Stimulated activated CD8-positive, alpha-beta memory T cell treated with anti-CD3 and anti-CD28 coated beads, Interleukin-12 subunit alpha, Interleukin-12 subunit beta, amount 100 ng/mL, for 24 hours (primary cell): Measurements from ENCODE around the gene SF3B3.

Experiments
- DNase-seq: peaks from one replicate; pipeline ENCODE4 v3.0.0-alpha.2; 2020; ENCODE audit errors: extremely low read depth

The SF3B3 gene

GRCh38 chr16:70589998-70590471 is 66.4 kb downstream of the SF3B3 start:
- DNase-seq = no peak

DNA sequence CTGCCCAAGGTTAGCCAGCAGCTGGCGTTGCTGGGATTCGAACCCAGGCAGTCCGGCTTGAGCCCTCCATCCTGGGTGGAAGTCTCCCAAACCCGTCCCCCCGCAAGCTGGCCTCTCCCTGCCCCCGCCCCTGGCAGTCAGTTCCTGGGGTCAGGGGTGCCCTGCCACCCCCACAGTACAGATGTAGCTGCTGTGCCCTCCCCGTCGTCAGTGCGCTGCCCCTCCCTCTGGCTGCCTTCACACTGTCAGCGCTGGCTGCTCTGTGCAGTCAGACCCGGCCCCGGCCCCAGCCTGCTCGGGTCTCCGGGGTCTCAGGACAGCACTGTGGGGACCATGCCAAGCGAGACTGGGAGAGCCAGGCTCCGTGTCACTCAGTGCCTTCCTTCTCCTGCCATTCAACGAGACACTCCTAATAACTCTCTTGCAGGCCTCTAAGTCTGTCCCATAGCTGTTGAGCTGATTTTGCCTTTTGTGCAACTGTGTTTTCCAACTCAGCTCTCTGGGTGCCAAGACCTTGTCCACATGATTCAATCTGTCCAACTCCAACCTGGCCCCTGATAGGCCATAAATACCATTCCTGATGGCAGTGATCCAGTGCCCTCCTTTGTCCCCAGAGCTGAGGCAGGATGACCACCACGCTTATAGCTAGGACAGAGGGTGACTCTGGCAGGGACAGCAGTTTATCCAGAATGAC is 67.3 kb downstream of the SF3B3 start:
- no peak for DNase-seq

DNA sequence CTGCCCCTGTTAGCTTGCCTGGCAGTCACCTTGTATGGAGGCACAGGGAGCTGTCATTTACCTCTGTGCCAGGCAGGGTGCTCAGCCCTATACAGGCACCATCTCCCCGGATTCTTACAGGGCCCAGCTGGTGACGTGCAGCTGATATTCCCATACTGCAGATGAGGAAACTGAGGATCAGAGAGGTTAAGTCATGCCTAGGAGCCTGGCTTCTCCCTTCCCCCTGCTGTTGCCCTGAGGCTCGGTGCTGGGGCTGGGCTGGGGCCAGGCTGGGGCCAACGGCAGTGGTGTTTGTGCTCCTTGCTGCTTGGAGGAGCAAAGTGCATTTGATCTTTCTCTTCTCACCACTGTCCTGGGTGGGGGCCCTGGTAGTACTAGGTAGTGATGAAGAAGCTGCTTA is 68.0 kb downstream of the SF3B3 start:
- no peak for DNase-seq

DNA sequence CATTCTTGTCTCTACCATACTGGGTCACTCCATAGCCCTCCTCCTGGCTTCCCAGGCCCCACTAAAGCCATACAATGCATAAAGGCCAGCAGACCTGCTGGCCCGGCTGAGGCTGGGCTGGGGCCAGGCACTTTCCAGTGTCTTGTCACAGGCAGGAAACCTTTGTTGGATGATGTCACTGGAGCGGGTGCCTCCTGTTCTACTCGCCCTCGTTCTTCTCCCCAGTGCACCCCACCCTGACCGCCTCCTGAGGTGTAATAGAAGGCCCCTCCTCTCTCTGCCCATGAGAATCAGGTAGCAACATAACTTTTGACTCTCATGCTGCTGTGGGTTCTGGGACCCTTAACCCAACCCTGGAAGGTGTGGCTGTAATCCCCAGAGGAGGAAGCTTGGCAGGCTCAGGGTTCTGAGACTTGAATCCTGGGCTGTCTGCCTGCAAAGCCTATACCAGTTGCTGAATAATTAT is 68.5 kb downstream of the SF3B3 start:
- DNase-seq = no peak

GRCh38 chr16:70593544-70593943 is 69.9 kb downstream of the SF3B3 start:
- DNase-seq = no peak

DNA sequence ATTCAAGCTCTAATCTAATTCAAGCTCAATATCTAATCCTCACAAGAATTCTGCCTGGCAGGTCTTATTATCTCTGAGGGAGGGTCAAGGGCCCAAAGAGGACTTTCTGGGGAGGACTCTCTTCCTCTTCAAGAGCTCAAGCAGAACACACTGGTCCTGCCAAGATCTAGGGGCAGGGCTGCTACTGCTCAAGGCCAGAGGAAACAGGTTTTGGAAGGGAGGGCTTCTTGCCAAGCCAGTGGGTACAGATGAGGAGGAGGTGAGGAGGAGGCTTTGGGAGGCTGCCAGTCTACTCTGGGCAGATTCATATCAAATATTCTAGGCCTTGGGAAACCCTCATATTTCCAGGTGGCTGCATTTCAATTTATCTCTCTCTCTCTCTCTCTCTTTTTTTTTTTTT is 71.0 kb downstream of the SF3B3 start:
- DNase-seq = no peak

- no peak for DNase-seq
These were observed 73.7 kb downstream of the SF3B3 start for GRCh38 chr16:70597135-70597835.

DNA sequence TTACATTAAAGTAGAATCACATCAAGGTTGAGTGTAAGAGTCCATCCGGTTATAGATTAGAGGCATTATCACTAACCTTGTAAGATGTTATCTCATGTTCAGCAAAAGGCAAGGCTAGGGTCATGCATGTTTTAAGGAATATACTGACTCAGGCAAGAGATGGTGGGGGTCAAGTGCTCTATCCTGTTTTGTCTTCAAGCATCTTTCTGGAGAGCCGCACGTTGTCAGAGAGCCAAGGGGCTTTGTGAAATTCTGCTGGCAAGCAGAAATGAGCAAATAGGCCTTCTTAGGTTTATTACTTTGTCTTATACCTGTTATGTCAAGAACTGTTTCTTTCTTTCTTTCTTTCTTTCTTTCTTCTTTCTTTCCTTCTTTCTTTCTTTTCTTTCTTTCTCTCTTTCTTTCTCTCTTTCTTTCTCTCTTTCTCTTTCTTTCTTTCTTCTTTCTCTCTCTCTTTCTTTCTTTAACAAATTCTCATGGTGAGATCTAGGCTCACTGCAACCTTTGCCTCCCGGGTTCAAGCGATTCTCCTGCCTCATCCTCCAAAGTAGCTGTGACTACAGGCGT is 75.4 kb downstream of the SF3B3 start:
- DNase-seq = no peak

GRCh38 chr16:70600730-70601129 is 77.1 kb downstream of the SF3B3 start:
- DNase-seq = no peak

GRCh38 chr16:70601576-70602575 is 78.3 kb downstream of the SF3B3 start:
- DNase-seq = no peak

DNA sequence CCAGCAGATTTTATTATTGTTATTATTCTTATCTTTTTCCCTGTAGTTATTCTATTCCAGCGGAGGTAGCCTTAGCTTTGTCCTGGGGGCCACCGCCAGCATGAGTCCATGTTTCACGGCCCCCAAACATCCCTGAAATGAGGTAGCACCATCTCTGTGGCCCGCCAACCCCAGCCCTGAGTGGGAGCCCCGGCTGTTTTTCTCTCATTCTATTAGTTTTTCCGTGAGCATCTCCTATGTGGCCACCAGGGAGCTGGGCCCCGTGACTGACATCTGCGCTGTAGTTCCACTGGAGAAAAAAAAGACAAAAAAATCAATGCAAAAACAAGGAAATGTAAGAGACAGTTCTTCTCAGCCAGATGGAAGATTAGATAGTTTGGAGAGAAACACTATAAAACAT is 79.2 kb downstream of the SF3B3 start:
- no peak for DNase-seq

GRCh38 chr16:70604407-70605282 is 81.0 kb downstream of the SF3B3 start:
- DNase-seq = no peak

DNA sequence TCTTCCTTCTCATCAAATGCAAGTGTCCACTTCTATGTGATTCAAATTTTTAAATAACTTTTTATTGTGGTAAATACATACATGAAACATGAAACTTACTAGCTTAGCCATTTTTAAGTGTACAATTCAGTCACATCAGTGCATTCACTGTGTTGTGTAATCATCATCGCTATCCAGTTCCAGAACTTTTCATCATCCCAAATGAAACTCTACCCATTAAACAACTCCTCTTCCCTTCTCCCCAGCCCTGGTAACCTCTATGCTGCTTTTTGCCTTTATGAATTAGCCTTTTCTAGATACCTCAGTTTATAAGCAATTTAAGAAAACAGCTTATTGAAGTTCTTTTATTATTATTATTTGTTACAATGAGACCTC is 81.7 kb downstream of the SF3B3 start:
- DNase-seq = no peak

GRCh38 chr16:70608521-70608920 is 84.9 kb downstream of the SF3B3 start:
- no peak for DNase-seq

DNA sequence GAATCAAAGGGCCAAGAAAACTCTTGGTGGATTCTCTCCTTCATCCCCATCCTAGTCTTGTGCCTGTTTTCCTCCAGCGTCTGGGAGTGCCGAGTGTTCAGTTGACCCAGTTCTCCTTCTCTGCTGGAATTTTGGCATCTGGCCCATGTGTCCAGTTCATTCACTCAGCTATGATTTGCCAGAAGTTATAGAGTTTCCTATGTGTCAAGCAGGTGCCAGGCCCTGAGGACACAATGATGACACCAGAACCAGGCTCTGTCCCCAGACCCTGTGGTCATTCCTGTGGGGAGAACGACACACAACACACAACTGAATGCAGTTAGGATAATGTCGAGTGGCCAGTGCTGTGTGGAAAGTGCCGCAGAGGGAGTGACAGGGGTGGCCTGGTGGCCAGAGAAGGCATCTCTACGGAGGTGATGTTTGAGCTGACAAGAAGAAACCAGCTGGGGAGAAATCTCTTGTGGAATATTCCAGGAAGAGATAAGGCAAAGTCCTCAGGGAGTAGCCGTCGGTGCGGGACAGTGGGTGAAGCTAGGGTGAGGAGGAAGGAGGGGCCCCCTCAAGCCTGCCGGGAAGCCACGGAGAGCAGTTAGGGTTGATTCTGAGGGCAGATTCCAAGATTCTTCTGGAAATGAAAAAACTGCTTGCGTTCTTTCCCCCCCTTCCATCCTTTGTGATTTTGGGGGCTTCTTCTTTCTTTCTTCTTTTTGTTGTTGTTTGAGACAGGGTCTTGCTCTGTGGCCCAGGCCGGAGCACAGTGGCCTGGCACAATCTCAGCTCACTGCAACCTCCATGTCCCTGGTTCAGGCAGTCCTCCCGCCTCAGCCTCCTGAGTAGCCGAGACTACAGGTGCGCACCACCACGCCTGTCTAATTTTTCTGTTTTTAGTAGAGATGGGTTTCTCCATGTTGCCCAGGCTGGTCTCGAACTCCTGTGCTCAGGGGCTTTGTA is 86.9 kb downstream of the SF3B3 start:
- DNase-seq = no peak

- no peak for DNase-seq
These were observed 87.6 kb downstream of the SF3B3 start for GRCh38 chr16:70611224-70611598.

DNA sequence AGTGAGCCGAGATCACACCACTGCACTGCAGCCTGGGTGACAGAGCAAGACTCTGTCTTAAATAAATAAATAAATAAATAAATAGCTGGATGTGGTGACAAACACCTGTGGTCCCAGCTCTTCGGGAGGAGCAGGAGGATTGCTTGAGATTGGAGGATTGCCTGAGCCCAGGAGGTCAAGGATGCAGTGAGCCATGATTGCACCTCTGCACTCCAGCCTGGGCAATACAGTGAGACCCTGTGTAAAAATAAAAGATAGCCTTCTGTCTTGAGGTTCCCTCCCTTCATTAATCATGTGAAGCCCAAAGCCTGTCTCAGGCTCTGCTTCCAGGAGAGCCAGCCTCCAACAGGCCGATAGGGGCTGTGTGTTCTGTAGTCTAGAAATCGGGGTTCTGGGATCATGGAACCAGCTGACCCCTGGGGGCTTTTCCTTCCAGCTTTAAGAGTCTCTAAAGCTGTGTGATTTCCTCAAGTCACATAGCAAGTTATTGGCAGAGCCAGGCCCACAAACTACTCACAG is 88.2 kb downstream of the SF3B3 start:
- no peak for DNase-seq

DNA sequence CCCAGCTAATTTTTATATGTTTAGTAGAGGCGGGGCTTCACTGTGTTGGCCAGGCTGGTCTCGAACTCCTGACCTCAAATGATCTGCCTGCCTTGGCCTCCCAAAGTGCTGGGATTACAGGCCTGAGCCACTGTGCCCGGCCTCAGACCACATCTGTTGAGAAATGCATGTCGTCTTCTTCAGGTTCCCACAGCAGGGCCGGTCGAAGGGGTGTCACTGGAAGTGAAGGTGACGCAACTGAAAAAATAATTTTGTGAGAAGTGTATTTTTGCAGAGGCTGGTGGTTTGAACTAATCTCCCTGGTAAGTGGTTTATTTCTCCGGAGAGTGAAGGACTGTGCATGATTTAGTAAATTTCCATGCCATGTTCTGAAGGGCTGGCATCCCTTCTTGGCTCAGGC is 89.3 kb downstream of the SF3B3 start:
- DNase-seq = no peak

GRCh38 chr16:70614208-70614951 is 90.8 kb downstream of the SF3B3 start:
- DNase-seq = no peak
